ENCODE results near the gene PLB1.
"Not testable (repeated sequence)": the region's sequence is repeated elsewhere in the genome, so short reads cannot be mapped to it uniquely, and the experiment has no call there.

PLB1 gene

GRCh38 chr2:28465148-28465885, 30.5 kb upstream of the PLB1 start:
- DNase-seq, result no peak

- DNase-seq, result no peak
Observed at GRCh38 chr2:28469304-28469703, 26.6 kb upstream of the PLB1 start.

- no peak for DNase-seq
Observed at GRCh38 chr2:28469947-28470535, 25.8 kb upstream of the PLB1 start.

- no peak for DNase-seq
Observed at GRCh38 chr2:28470759-28471158, 25.1 kb upstream of the PLB1 start.

GRCh38 chr2:28471214-28471613, 24.6 kb upstream of the PLB1 start:
- DNase-seq, result no peak

- DNase-seq, result no peak
Observed at GRCh38 chr2:28471701-28472236, 24.1 kb upstream of the PLB1 start.

GRCh38 chr2:28472641-28473040, 23.2 kb upstream of the PLB1 start:
- DNase-seq, result not testable (repeated sequence)

GRCh38 chr2:28475088-28475595, 20.7 kb upstream of the PLB1 start:
- DNase-seq, result no peak

GRCh38 chr2:28477087-28477486, 18.8 kb upstream of the PLB1 start:
- DNase-seq, result no peak

- DNase-seq, result no peak
Observed at GRCh38 chr2:28477645-28478044, 18.2 kb upstream of the PLB1 start.

GRCh38 chr2:28480403-28481049, 15.3 kb upstream of the PLB1 start:
- no peak for DNase-seq

GRCh38 chr2:28481905-28482304, 14.0 kb upstream of the PLB1 start:
- DNase-seq, result no peak

- no peak for DNase-seq
Observed at GRCh38 chr2:28484835-28485234, 11.0 kb upstream of the PLB1 start.

- DNase-seq, result no peak
Observed at GRCh38 chr2:28486526-28486925, 9.3 kb upstream of the PLB1 start.

- no peak for DNase-seq
Observed at GRCh38 chr2:28487258-28487657, 8.6 kb upstream of the PLB1 start.

- DNase-seq, result no peak
Observed at GRCh38 chr2:28488083-28488830, 7.6 kb upstream of the PLB1 start.

GRCh38 chr2:28488858-28489575, 6.8 kb upstream of the PLB1 start:
- DNase-seq, result no peak

GRCh38 chr2:28490558-28490957, 5.3 kb upstream of the PLB1 start:
- DNase-seq, result no peak

- no peak for DNase-seq
Observed at GRCh38 chr2:28492282-28492681, 3.6 kb upstream of the PLB1 start.

- DNase-seq, result no peak
Observed at GRCh38 chr2:28493636-28494035, 2.2 kb upstream of the PLB1 start.

GRCh38 chr2:28496781-28497180, 921 bp downstream of the PLB1 start:
- no peak for DNase-seq

GRCh38 chr2:28497206-28497605, 1.3 kb downstream of the PLB1 start:
- no peak for DNase-seq
